OCI-LY3 (cell line): ENCODE results near the gene LRRC10.

ENCODE experiments used
- EZH2phosphoT487 ChIP-seq: fragments of 200-600 bp; shearing (Covaris generic); IDR thresholded peaks from 2 replicates; pipeline ENCODE4 v1.6.1; 2018; ENCODE audit warnings: antibody characterized with exemption, mixed run types, low read depth
- TF ChIP-seq, protein P1 (sequence below): fragments of 200-600, 300-600 bp; sonication (generic); IDR thresholded peaks from 2 replicates; pipeline ENCODE4 v1.5.1; 2014; ENCODE audit warnings: antibody characterized with exemption, low read length, low read depth

DNA sequence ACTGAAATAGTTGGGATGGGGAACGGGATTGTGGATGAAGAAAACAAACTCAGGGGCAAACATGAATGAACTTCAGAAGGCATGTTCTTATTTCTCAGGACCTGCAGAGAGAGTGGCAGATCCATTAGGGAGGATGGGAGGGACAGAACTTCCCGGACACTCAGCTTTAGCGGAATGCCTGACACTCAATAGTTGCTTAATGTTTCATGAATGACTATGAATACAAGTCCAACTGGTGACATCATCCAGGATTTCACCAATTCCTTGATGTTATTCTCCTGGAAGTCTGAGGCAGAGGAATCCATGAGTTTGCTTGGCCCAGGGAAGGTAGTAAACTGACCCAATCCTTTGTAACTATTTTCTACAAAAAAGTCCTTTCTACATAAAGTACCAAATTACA lies 37.8 kb upstream of the LRRC10 start:
- TF ChIP-seq, protein P1, sequence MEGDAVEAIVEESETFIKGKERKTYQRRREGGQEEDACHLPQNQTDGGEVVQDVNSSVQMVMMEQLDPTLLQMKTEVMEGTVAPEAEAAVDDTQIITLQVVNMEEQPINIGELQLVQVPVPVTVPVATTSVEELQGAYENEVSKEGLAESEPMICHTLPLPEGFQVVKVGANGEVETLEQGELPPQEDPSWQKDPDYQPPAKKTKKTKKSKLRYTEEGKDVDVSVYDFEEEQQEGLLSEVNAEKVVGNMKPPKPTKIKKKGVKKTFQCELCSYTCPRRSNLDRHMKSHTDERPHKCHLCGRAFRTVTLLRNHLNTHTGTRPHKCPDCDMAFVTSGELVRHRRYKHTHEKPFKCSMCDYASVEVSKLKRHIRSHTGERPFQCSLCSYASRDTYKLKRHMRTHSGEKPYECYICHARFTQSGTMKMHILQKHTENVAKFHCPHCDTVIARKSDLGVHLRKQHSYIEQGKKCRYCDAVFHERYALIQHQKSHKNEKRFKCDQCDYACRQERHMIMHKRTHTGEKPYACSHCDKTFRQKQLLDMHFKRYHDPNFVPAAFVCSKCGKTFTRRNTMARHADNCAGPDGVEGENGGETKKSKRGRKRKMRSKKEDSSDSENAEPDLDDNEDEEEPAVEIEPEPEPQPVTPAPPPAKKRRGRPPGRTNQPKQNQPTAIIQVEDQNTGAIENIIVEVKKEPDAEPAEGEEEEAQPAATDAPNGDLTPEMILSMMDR = no peak
- TF ChIP-seq EZH2phosphoT487 = no peak
